ENCODE measurements around the gene ZNF888.
A peak's percentile ranks its signal among the peaks of the same experiment; 100 is the strongest.
"Not testable (repeated sequence)": the region's sequence is repeated elsewhere in the genome, so short reads cannot be mapped to it uniquely, and the experiment has no call there.

Gene ZNF888

GRCh38 chr19:52922841-52923777, at the start of gene ZNF888:
Gene ZNF888, minus strand, starts transcription at chr19:52923428. Its CDS starts 5,555 bp downstream, at chr19:52917873.
- DNase-seq, result peak; percentile 89

- DNase-seq, result no peak
Observed at GRCh38 chr19:52967772-52968171, 44.5 kb upstream of the ZNF888 start.

- DNase-seq, result no peak
Observed at GRCh38 chr19:52963247-52963618, 40.0 kb upstream of the ZNF888 start.

- DNase-seq, result peak; percentile 98
Observed at GRCh38 chr19:52962394-52963246, 39.4 kb upstream of the ZNF888 start, which contains the start of gene ZNF816. Gene ZNF816, minus strand, starts transcription at chr19:52962881. Its CDS starts 6,792 bp downstream, at chr19:52956089.

GRCh38 chr19:52961981-52962380, 38.8 kb upstream of the ZNF888 start:
- no peak for DNase-seq

- no peak for DNase-seq
Observed at GRCh38 chr19:52959613-52960295, 36.5 kb upstream of the ZNF888 start.

- DNase-seq, result no peak
Observed at GRCh38 chr19:52957591-52957990, 34.4 kb upstream of the ZNF888 start.

- no peak for DNase-seq
Observed at GRCh38 chr19:52956917-52957316, 33.7 kb upstream of the ZNF888 start.

GRCh38 chr19:52949422-52949821, 26.2 kb upstream of the ZNF888 start:
- DNase-seq, result no peak

GRCh38 chr19:52948025-52948770, 25.0 kb upstream of the ZNF888 start:
- no peak for DNase-seq

GRCh38 chr19:52946322-52947310, 23.4 kb upstream of the ZNF888 start:
- DNase-seq, result no peak

- DNase-seq, result no peak
Observed at GRCh38 chr19:52945652-52946321, 22.6 kb upstream of the ZNF888 start.

GRCh38 chr19:52944703-52945493, 21.7 kb upstream of the ZNF888 start:
- not testable (repeated sequence) for DNase-seq

GRCh38 chr19:52943884-52944643, 20.8 kb upstream of the ZNF888 start:
- no peak for DNase-seq

- no peak for DNase-seq
Observed at GRCh38 chr19:52943134-52943883, 20.1 kb upstream of the ZNF888 start.

GRCh38 chr19:52942386-52943133, 19.3 kb upstream of the ZNF888 start:
- DNase-seq, result peak; percentile 95

- DNase-seq, result no peak
Observed at GRCh38 chr19:52941941-52942385, 18.7 kb upstream of the ZNF888 start.

Measured in CD4-positive, alpha-beta T cell treated with Interleukin-15 for 1 hour (primary cell).